ENCODE data around the gene CCDC85C.

CCDC85C gene

DNA sequence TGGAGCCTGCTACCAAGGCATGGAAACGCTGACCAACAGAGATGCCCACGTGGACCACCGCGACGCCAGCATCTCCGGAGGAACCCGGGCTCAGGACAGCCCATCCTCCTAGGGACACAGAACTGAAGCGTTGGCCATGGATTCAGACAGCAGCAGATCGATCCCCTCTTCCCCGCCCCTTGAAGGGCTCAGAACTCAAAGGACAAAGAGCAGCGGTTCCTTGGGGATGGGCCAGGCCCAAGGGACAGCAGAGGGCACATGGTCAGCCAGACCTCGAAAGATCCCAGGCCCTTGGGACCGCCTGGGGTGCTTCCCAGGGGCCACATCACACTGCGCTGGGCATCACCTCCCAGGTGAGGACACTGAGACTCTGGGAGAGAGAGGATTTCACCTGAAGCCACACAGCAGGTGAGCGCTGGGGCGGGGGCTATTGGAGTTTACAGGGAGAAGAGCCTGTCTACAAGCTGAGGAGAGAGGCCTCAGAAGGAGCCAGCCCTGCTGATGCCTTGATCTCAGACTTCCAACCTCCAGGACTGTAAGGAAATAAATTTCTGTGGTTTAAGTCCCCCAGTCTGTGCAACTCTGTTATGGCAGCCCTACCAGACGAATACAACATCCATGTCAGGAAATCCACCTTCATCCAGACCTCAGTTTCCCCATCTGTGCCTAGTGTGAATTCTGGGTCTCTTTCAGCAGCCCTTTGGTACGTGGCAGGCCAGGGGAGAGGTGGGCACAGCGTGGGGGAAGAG, 73.4 kb downstream of the CCDC85C start:
- peaks cover 11% of the 10 kb centered on the region for H3K4me1 ChIP-seq (ENCODE audit: low read length)
- H3K4me2 ChIP-seq (ENCODE audit: low read length) = peak overlapping the region; percentile 53
- H4K20me1 ChIP-seq (ENCODE audit: insufficient read depth, low read length) = no peaks in the 10 kb centered on the region
- H3K36me3 ChIP-seq (replicated peaks; ENCODE audit: low read depth, low read length) = no peaks in the 10 kb centered on the region
- H2AFZ ChIP-seq (ENCODE audit: low read depth, low read length) = no peak overlapping the region
- no peak for TF ChIP-seq EZH2phosphoT487 (IDR thresholded peaks at IDR 0.05; ENCODE audit: low read depth)
- no peak for TF ChIP-seq CTCF (IDR thresholded peaks at IDR 0.05; ENCODE audit: low read depth, low read length)
- H3K4me3 ChIP-seq (ENCODE audit: low read length) = no peak overlapping the region
- H3K9me3 ChIP-seq (ENCODE audit: insufficient read depth, low read length) = no peaks in the 10 kb centered on the region
- no peak overlapping the region for H3K9ac ChIP-seq (ENCODE audit: low read length)
- no peak overlapping the region for H3K27ac ChIP-seq (ENCODE audit: low read length)
- no peaks in the 10 kb centered on the region; the same call in 1 of the 2 replicates for H3K27me3 ChIP-seq (ENCODE audit: low read depth, low read length)
- H3K79me2 ChIP-seq (ENCODE audit: low read length) = no peaks in the 10 kb centered on the region

GRCh38 chr14:99529899-99530298, 74.1 kb downstream of the CCDC85C start:
- H3K4me1 ChIP-seq (ENCODE audit: low read length) = peaks cover 15% of the 10 kb centered on the region
- no peak overlapping the region for H3K27ac ChIP-seq (ENCODE audit: low read length)
- H4K20me1 ChIP-seq (ENCODE audit: insufficient read depth, low read length) = no peaks in the 10 kb centered on the region

DNA sequence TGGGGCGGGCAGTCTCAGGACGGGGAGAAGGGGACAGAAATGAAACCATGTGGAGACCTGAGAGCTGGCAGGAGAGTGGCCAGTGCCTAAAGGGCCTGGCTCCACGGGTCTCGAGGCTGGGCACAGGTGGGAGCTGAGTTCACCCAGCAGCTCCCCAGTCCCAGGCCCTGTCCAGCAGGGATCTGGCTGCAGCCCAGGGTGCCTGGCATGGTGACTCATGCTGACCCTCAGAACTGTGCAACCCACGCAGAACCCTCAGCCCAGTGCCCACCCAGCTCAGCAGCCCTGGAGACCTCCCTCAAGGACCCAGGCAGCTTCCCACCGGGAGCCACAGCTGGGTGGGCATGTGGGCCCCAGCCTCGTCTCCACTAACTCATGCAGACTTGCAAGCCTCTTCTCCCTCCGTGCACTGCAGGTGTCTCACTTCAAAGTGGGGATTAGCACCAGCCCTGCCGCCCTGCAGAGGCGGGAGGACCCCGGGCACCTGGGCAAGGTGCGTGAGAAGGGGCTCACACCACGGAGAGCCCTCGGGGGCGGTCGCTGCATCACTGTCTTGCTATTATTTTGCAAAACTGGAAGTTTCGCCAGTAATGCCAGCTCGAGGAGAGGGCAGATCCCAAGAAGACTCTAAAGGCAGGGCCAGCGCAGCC, 76.5 kb downstream of the CCDC85C start:
- TF ChIP-seq CTCF (IDR thresholded peaks at IDR 0.05; ENCODE audit: low read depth, low read length) (no peak), EZH2phosphoT487 (IDR thresholded peaks at IDR 0.05; ENCODE audit: low read depth) (no peak)
- H2AFZ ChIP-seq (ENCODE audit: low read depth, low read length) = no peak overlapping the region
- peaks cover 33% of the 10 kb centered on the region for H3K4me1 ChIP-seq (ENCODE audit: low read length)
- H3K36me3 ChIP-seq (replicated peaks; ENCODE audit: low read depth, low read length) = no peaks in the 10 kb centered on the region
- no peaks in the 10 kb centered on the region; the same call in 1 of the 2 replicates for H3K27me3 ChIP-seq (ENCODE audit: low read depth, low read length)
- H3K79me2 ChIP-seq (ENCODE audit: low read length) = no peaks in the 10 kb centered on the region
- H4K20me1 ChIP-seq (ENCODE audit: insufficient read depth, low read length) = no peaks in the 10 kb centered on the region
- no peak overlapping the region for H3K27ac ChIP-seq (ENCODE audit: low read length)
- no peak overlapping the region for H3K4me3 ChIP-seq (ENCODE audit: low read length)
- no peak overlapping the region for H3K9ac ChIP-seq (ENCODE audit: low read length)
- no peak overlapping the region for H3K4me2 ChIP-seq (ENCODE audit: low read length)
- H3K9me3 ChIP-seq (ENCODE audit: insufficient read depth, low read length) = no peaks in the 10 kb centered on the region

More at GRCh38 chr14:99529899-99530298, 74.1 kb downstream of the CCDC85C start:
- TF ChIP-seq CTCF (IDR thresholded peaks at IDR 0.05; ENCODE audit: low read depth, low read length) = peak; percentile 40
- no peak for TF ChIP-seq EZH2phosphoT487 (IDR thresholded peaks at IDR 0.05; ENCODE audit: low read depth)
- Histone ChIP-seq H3K79me2 (ENCODE audit: low read length) (no peaks in the 10 kb centered on the region), H3K36me3 (replicated peaks; ENCODE audit: low read depth, low read length) (no peaks in the 10 kb centered on the region), H3K4me2 (ENCODE audit: low read length) (no peak overlapping the region), H3K27me3 (ENCODE audit: low read depth, low read length) (no peaks in the 10 kb centered on the region; the same call in 1 of the 2 replicates), H3K9ac (ENCODE audit: low read length) (no peak overlapping the region), H2AFZ (ENCODE audit: low read depth, low read length) (no peak overlapping the region), H3K9me3 (ENCODE audit: insufficient read depth, low read length) (no peaks in the 10 kb centered on the region), H3K4me3 (ENCODE audit: low read length) (no peak overlapping the region)

- Histone ChIP-seq H3K79me2 (ENCODE audit: low read length) (no peaks in the 10 kb centered on the region), H3K9ac (ENCODE audit: low read length) (no peak overlapping the region), H3K4me2 (ENCODE audit: low read length) (no peak overlapping the region), H3K27ac (ENCODE audit: low read length) (no peak overlapping the region), H3K27me3 (ENCODE audit: low read depth, low read length) (no peaks in the 10 kb centered on the region; the same call in 1 of the 2 replicates), H3K36me3 (replicated peaks; ENCODE audit: low read depth, low read length) (no peaks in the 10 kb centered on the region), H3K9me3 (ENCODE audit: insufficient read depth, low read length) (no peaks in the 10 kb centered on the region), H3K4me3 (ENCODE audit: low read length) (no peak overlapping the region), H4K20me1 (ENCODE audit: insufficient read depth, low read length) (no peaks in the 10 kb centered on the region), H2AFZ (ENCODE audit: low read depth, low read length) (no peak overlapping the region), H3K4me1 (ENCODE audit: low read length) (peaks cover 38% of the 10 kb centered on the region)
- TF ChIP-seq EZH2phosphoT487 (IDR thresholded peaks at IDR 0.05; ENCODE audit: low read depth) (no peak), CTCF (IDR thresholded peaks at IDR 0.05; ENCODE audit: low read depth, low read length) (no peak)
Observed at GRCh38 chr14:99527026-99527425, 77.0 kb downstream of the CCDC85C start.
